Smooth muscle cell (in vitro differentiated cells): ENCODE data around the gene DCUN1D5. TPM values are rescaled to one million over a fixed set of nuclear protein-coding genes. Genes with fewer than 3 reads are reported as not detected.
A peak's percentile ranks its signal among the peaks of the same experiment; 100 is the strongest.

Experiments used
- DNase-seq: peaks from one replicate; lab custom pipeline; 2025; ENCODE audit not compliant: unreplicated experiment; lab: John Stamatoyannopoulos, UW
- H2AFZ ChIP-seq: fragments of 200-600 bp; sonication (generic); 2 replicates; pipeline ENCODE4 v1.6.0; 2016; ENCODE audit warnings: antibody characterized with exemption, low read depth, mild to moderate bottlenecking
- H3F3A ChIP-seq: fragments of 200-600 bp; sonication (generic); 2 replicates; pipeline ENCODE4 v1.6.0; 2017; ENCODE audit warnings: antibody characterized with exemption, low read depth
- H3K27ac ChIP-seq: fragments of 200-600 bp; sonication (generic); 2 replicates; pipeline ENCODE4 v1.5.1; 2016; ENCODE audit warnings: low read depth, mild to moderate bottlenecking
- H3K27me3 ChIP-seq: fragments of 200-600 bp; sonication (generic); 2 replicates; pipeline ENCODE4 v1.6.1; 2016; ENCODE audit warnings: low read depth, mild to moderate bottlenecking
- H3K36me3 ChIP-seq: fragments of 200-600 bp; sonication (generic); 2 replicates; pipeline ENCODE4 v1.5.1; 2016; ENCODE audit warnings: low read depth
- H3K4me1 ChIP-seq: fragments of 200-600 bp; sonication (generic); 2 replicates; pipeline ENCODE4 v1.5.1; 2016; ENCODE audit warnings: low read depth
- H3K4me2 ChIP-seq: fragments of 200-600 bp; sonication (generic); 2 replicates; pipeline ENCODE4 v1.6.0; 2016; ENCODE audit warnings: mild to moderate bottlenecking
- H3K4me3 ChIP-seq: fragments of 200-600 bp; sonication (generic); 2 replicates; pipeline ENCODE4 v1.5.1; 2016; ENCODE audit warnings: mild to moderate bottlenecking
- H3K79me2 ChIP-seq: fragments of 200-600 bp; sonication (generic); 2 replicates; pipeline ENCODE4 v1.6.0; 2016; ENCODE audit warnings: low read depth, mild to moderate bottlenecking
- H3K9ac ChIP-seq: fragments of 200-600 bp; sonication (generic); 2 replicates; pipeline ENCODE4 v1.6.0; 2016; ENCODE audit warnings: low read depth
- H3K9me3 ChIP-seq: fragments of 200-600 bp; sonication (generic); replicated peaks from 2 replicates; pipeline ENCODE4 v1.5.1; 2016; ENCODE audit warnings: low read depth
- H4K20me1 ChIP-seq: fragments of 200-600 bp; sonication (generic); 2 replicates; pipeline ENCODE4 v1.6.0; 2016; ENCODE audit warnings: low read depth
- WGBS: methylation state at CpG from one replicate; pipeline ENCODE4 v1.1.7; 2016; ENCODE audit warnings: low lambda C conversion rate; 5-methylcytosine and 5-hydroxymethylcytosine counted together
- polyA plus RNA-seq: library from polyadenylated mRNA; unstranded; fragments of >200 nt; fragmentation: Nextera tagmentation; extraction: Ambion mirVana; gene quantifications from 2 replicates; pipeline ENCODE4 v1.2.1, GENCODE V29; 2016
- total RNA-seq: library from RNA; depleted of rRNA; stranded (reverse); fragments of >200 nt; gene quantifications from 2 replicates; pipeline ENCODE4 v1.2.3, GENCODE V29; 2014
- TF ChIP-seq, protein P1 (sequence below): fragments of 200-600 bp; sonication (generic); IDR thresholded peaks from 2 replicates; pipeline ENCODE4 v1.5.1; 2017; ENCODE audit warnings: borderline replicate concordance, mild to moderate bottlenecking, antibody characterized with exemption; ENCODE audit not compliant: insufficient read depth, poor library complexity, severe bottlenecking

The DCUN1D5 gene
- total RNA-seq (88.1 and 119 TPM in 2 replicates), polyA plus RNA-seq (69.9 and 72.0 TPM in 2 replicates)

DNA sequence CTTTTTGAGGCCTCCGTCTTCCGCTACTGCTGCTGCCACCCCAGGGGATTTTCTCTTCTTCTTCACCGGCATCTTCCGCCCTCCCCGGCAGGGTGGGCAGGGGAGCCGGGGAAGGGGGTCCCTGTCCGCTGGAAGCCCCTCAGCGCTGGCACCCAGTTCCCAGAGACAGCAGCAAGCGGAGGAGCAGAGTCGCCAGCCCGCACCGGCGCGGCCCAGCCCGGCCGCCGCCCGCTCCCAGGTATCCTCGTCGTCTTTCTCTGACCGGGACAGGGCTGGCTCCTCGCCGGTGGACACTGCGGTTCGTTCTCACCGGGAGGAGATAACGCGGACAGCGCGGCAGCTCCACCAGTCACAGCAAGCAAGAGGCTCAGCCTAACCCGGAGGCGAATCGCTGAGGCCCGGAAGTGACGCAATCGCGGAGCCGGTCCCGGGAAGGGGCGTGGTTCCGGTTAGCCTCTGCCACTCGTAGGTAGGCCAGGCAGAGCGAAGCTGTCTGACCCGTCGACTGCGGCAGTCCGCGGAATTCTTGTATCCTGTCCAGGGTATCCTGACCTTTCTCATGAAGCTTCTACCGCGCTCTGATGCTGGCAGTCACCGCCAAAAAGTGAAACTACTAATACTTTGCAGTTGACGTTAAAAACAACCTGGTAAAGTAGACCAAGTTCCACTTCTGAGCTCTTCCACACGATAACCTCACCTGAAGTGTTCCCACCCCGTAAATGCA, at the start of gene DCUN1D5:
DCUN1D5 (minus strand) TSS at position 360 of the 724 bp plus-strand sequence; CDS start at position 72, 288 bp downstream.
- peak within 1 kb of the TSS; percentile 81 for H2AFZ ChIP-seq
- H3K9ac ChIP-seq: peak within 1 kb of the TSS; percentile 95
- peaks cover 50% of the 10 kb centered on the region for H3K79me2 ChIP-seq
- under 1% methylated on average over 44 of the region's 54 CpGs for WGBS
- peaks cover 22% of the 10 kb centered on the region for H3K4me1 ChIP-seq
- peak within 1 kb of the TSS; percentile 92 for H3K27ac ChIP-seq
- H4K20me1 ChIP-seq: peaks cover 32% of the 10 kb centered on the region
- H3K4me2 ChIP-seq: peak within 1 kb of the TSS; percentile 95
- no peaks in the 10 kb centered on the region for H3K36me3 ChIP-seq
- H3K9me3 ChIP-seq: no peaks in the 10 kb centered on the region
- peak within 1 kb of the TSS; percentile 96 for H3K4me3 ChIP-seq
- H3F3A ChIP-seq: no peaks in the 10 kb centered on the region
- TF ChIP-seq, protein P1, sequence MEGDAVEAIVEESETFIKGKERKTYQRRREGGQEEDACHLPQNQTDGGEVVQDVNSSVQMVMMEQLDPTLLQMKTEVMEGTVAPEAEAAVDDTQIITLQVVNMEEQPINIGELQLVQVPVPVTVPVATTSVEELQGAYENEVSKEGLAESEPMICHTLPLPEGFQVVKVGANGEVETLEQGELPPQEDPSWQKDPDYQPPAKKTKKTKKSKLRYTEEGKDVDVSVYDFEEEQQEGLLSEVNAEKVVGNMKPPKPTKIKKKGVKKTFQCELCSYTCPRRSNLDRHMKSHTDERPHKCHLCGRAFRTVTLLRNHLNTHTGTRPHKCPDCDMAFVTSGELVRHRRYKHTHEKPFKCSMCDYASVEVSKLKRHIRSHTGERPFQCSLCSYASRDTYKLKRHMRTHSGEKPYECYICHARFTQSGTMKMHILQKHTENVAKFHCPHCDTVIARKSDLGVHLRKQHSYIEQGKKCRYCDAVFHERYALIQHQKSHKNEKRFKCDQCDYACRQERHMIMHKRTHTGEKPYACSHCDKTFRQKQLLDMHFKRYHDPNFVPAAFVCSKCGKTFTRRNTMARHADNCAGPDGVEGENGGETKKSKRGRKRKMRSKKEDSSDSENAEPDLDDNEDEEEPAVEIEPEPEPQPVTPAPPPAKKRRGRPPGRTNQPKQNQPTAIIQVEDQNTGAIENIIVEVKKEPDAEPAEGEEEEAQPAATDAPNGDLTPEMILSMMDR: no peak
- peaks cover 26% of the 10 kb centered on the region for H3K27me3 ChIP-seq
- peak; percentile 74 for DNase-seq

DNA sequence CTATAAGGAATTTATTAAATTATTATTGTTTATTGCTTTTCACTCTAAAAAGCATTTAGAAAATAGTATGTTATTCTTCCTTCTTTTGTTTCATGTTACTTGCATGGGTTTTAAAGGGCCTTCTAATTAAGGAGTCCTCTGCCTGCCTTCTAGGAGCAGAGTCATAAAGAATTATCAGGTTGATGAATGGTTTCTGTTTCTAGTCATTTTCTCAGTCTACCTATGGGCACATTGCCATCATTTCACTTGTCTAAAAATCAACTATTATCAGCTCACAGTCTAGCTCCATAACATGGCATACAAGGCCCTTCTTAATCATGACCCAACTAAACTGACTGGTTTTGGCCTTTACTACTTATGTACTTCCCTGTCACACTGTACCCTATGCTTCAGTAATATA, 33.5 kb upstream of the DCUN1D5 start:
- no peak for DNase-seq
- no peaks in the 10 kb centered on the region for H4K20me1 ChIP-seq

DNA sequence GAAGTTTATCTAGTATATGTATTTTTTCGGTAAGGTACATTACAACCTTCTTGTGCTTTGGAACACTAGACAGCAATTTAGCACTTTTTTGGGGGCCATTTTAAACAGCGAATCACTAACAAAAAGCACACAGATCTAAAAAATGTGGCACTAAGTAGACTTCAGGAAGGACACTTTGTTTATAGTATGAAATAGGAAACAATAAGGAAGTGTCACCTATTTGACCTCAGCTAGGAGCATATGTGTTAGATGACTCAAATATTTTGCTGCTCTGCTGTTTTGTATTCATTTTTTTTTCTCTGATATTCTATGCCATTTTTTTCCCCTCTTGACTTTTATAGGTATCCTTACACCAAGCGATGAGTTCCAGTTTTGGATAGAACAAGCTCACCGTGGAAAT, 22.9 kb upstream of the DCUN1D5 start:
- Histone ChIP-seq H3K9ac (no peak overlapping the region), H3K36me3 (no peaks in the 10 kb centered on the region), H3K27ac (no peak overlapping the region), H3K9me3 (no peaks in the 10 kb centered on the region), H3K27me3 (no peaks in the 10 kb centered on the region), H3F3A (no peaks in the 10 kb centered on the region), H3K4me2 (no peak overlapping the region), H4K20me1 (no peaks in the 10 kb centered on the region), H3K79me2 (no peaks in the 10 kb centered on the region), H2AFZ (no peak overlapping the region), H3K4me1 (peaks cover 3% of the 10 kb centered on the region), H3K4me3 (no peak overlapping the region)
- TF ChIP-seq, protein P1: no peak
- WGBS: 98% methylated on average over 4 of the region's 4 CpGs
- no peak for DNase-seq

More for the DNA sequence above, 33.5 kb upstream of the DCUN1D5 start:
- no peak overlapping the region for H2AFZ ChIP-seq
- no peaks in the 10 kb centered on the region for H3F3A ChIP-seq
- peaks cover 4% of the 10 kb centered on the region for H3K36me3 ChIP-seq
- H3K4me2 ChIP-seq: no peak overlapping the region
- no peak overlapping the region for H3K9ac ChIP-seq
- TF ChIP-seq, protein P1: no peak
- no peak overlapping the region for H3K27ac ChIP-seq
- H3K79me2 ChIP-seq: no peaks in the 10 kb centered on the region
- H3K27me3 ChIP-seq: no peaks in the 10 kb centered on the region
- no peaks in the 10 kb centered on the region for H3K9me3 ChIP-seq
- H3K4me1 ChIP-seq: no peaks in the 10 kb centered on the region
- H3K4me3 ChIP-seq: no peak overlapping the region

DNA sequence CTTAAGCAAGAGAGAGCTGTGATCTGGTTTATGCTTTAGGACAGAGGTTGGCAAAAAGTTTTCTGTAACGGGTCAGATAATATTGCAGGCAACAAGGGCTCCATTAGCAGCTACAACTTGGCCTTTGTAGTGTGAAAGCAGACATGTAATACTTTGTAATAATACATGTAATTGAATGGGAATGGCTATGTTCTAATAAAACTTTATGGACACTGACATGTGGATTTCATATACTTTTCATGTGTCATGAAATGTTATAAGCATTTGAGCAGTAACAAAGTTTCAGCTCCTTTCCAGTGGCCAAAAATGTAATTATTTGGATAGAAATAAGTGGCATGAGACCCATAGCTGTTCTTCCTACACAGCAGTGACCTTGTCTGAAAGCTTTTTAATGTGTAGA, 20.4 kb upstream of the DCUN1D5 start:
- no peak overlapping the region for H3K4me2 ChIP-seq
- WGBS: 67% methylated on average over 1 of the region's 1 CpG
- no peaks in the 10 kb centered on the region for H3K79me2 ChIP-seq

More for the DNA sequence above, 20.4 kb upstream of the DCUN1D5 start:
- Histone ChIP-seq H3K36me3 (no peaks in the 10 kb centered on the region), H3K27ac (no peak overlapping the region), H4K20me1 (no peaks in the 10 kb centered on the region), H3K9ac (no peak overlapping the region), H3F3A (no peaks in the 10 kb centered on the region), H3K27me3 (no peaks in the 10 kb centered on the region), H3K4me3 (no peak overlapping the region), H3K4me1 (peaks cover 8% of the 10 kb centered on the region), H2AFZ (peak overlapping the region; percentile 3), H3K9me3 (no peaks in the 10 kb centered on the region)
- TF ChIP-seq, protein P1: no peak
- no peak for DNase-seq
